Neural cell (in vitro differentiated cells): ENCODE measurements around the gene TAF7L. TPM values are rescaled to one million over a fixed set of nuclear protein-coding genes. Genes with fewer than 3 reads are reported as not detected.

Experiments used
- H2AFZ ChIP-seq: fragments of 200-600, 300-800 bp; sonication (generic), shearing (Covaris generic); 2 replicates; pipeline ENCODE4 v1.6.0; 2014; ENCODE audit warnings: low read depth, mild to moderate bottlenecking, antibody characterized with exemption, low read length, moderate library complexity
- H3F3A ChIP-seq: fragments of 200-600 bp; shearing (Covaris generic); 2 replicates; pipeline ENCODE4 v1.6.1; 2016; ENCODE audit warnings: mild to moderate bottlenecking, moderate library complexity, mixed read lengths, antibody characterized with exemption, low read length; ENCODE audit not compliant: insufficient read depth, poor library complexity, severe bottlenecking
- H3K27ac ChIP-seq: fragments of 200-600, 300-800 bp; sonication (generic), shearing (Covaris generic); 2 replicates; pipeline ENCODE4 v1.5.1; 2014; ENCODE audit warnings: mild to moderate bottlenecking, low read length, moderate library complexity
- H3K27me3 ChIP-seq: fragments of 300-800, 200-600 bp; sonication (generic), shearing (Covaris generic); 2 replicates; pipeline ENCODE4 v1.6.0; 2014; ENCODE audit warnings: mild to moderate bottlenecking, low read depth, low read length, moderate library complexity; ENCODE audit not compliant: insufficient read depth
- H3K36me3 ChIP-seq: fragments of 300-800, 200-600 bp; sonication (generic), shearing (Covaris generic); 2 replicates; pipeline ENCODE4 v1.5.1; 2014; ENCODE audit warnings: mild to moderate bottlenecking, antibody characterized with exemption, low read length, moderate library complexity; ENCODE audit not compliant: insufficient read depth
- H3K4me2 ChIP-seq: fragments of 300-800, 200-600 bp; sonication (generic), shearing (Covaris generic); 2 replicates; pipeline ENCODE4 v1.6.0; 2014; ENCODE audit warnings: mild to moderate bottlenecking, low read length
- H3K4me3 ChIP-seq: fragments of 300-800, 200-600 bp; sonication (generic), shearing (Covaris generic); 2 replicates; pipeline ENCODE4 v1.5.1; 2014; ENCODE audit warnings: mild to moderate bottlenecking, low read length, moderate library complexity
- H3K79me2 ChIP-seq: fragments of 200-600 bp; shearing (Covaris generic); replicated peaks from 2 replicates; pipeline ENCODE4 v1.6.0; 2014; ENCODE audit warnings: mild to moderate bottlenecking, low read length, moderate library complexity; ENCODE audit not compliant: insufficient read depth
- H3K9ac ChIP-seq: fragments of 300-800, 200-600 bp; sonication (generic), shearing (Covaris generic); 2 replicates; pipeline ENCODE4 v1.6.1; 2016; ENCODE audit warnings: mild to moderate bottlenecking, low read length, mixed read lengths
- H3K9me2 ChIP-seq: fragments of 200-600 bp; shearing (Covaris generic); 2 replicates; pipeline ENCODE4 v1.6.1; 2016; ENCODE audit warnings: mild to moderate bottlenecking, low read length, mixed read lengths; ENCODE audit not compliant: insufficient read depth
- H3K9me3 ChIP-seq: fragments of 200-600, 300-800 bp; sonication (generic), shearing (Covaris generic); 2 replicates; pipeline ENCODE4 v1.6.1; 2016; ENCODE audit warnings: mild to moderate bottlenecking, mixed run types, low read length, moderate library complexity, mixed read lengths
- H4K20me1 ChIP-seq: fragments of 200-600 bp; shearing (Covaris generic); 2 replicates; pipeline ENCODE4 v1.6.1; 2016; ENCODE audit warnings: mild to moderate bottlenecking, mixed run types; ENCODE audit not compliant: insufficient read depth
- CTCF ChIP-seq: fragments of 450-650 bp; IDR thresholded peaks from 2 replicates; pipeline ENCODE4 v1.5.1; 2014; ENCODE audit warnings: antibody characterized with exemption, mild to moderate bottlenecking, moderate library complexity; ENCODE audit not compliant: poor library complexity, severe bottlenecking
- EP300 ChIP-seq: fragments of 450-650 bp; conservative IDR thresholded peaks from 2 replicates; pipeline ENCODE4 v1.6.1; 2014; ENCODE audit warnings: antibody characterized with exemption, mild to moderate bottlenecking, moderate library complexity; ENCODE audit not compliant: poor library complexity, severe bottlenecking
- EZH2 ChIP-seq: fragments of 200-600, 300-800 bp; shearing (Covaris generic), sonication (generic); IDR thresholded peaks from 2 replicates; pipeline ENCODE4 v1.6.1; 2014; ENCODE audit warnings: antibody characterized with exemption, low read length, borderline replicate concordance, mild to moderate bottlenecking; ENCODE audit not compliant: insufficient read depth, poor library complexity, severe bottlenecking
- MXI1 ChIP-seq: fragments of 450-650 bp; conservative IDR thresholded peaks from 2 replicates; pipeline ENCODE4 v1.6.1; 2014; ENCODE audit warnings: antibody characterized with exemption, mild to moderate bottlenecking; ENCODE audit not compliant: poor library complexity, severe bottlenecking
- POLR2AphosphoS5 ChIP-seq: IDR thresholded peaks from 2 replicates; pipeline ENCODE4 v1.6.1; 2012
- RAD21 ChIP-seq: fragments of 450-650 bp; conservative IDR thresholded peaks from 2 replicates; pipeline ENCODE4 v1.6.1; 2014; ENCODE audit warnings: antibody characterized with exemption, mild to moderate bottlenecking, moderate library complexity
- REST ChIP-seq: IDR thresholded peaks from 2 replicates; pipeline ENCODE4 v1.6.1; 2012; ENCODE audit warnings: borderline replicate concordance
- SMC3 ChIP-seq: fragments of 450-650 bp; conservative IDR thresholded peaks from 2 replicates; pipeline ENCODE4 v1.6.1; 2014; ENCODE audit warnings: antibody characterized with exemption, mild to moderate bottlenecking, moderate library complexity; ENCODE audit not compliant: poor library complexity
- TAF1 ChIP-seq: IDR thresholded peaks from 2 replicates; pipeline ENCODE4 v1.6.1; 2012; ENCODE audit warnings: low read depth
- polyA plus RNA-seq: library from polyadenylated mRNA; depleted of rRNA; stranded (reverse); fragments of >200 nt; gene quantifications from 2 replicates; pipeline ENCODE4 v1.2.3, GENCODE V29; 2014

Gene TAF7L
- polyA plus RNA-seq, 1 donor from 2014 or later: 0.59 TPM

- Histone ChIP-seq H4K20me1 (no peaks in the 10 kb centered on the region), H3K9me3 (no peaks in the 10 kb centered on the region), H3F3A (no peaks in the 10 kb centered on the region), H3K4me3 (no peak overlapping the region), H3K27me3 (no peaks in the 10 kb centered on the region), H3K36me3 (no peaks in the 10 kb centered on the region), H3K4me2 (no peak overlapping the region), H2AFZ (no peak overlapping the region), H3K9me2 (no peaks in the 10 kb centered on the region), H3K79me2 (no peaks in the 10 kb centered on the region), H3K9ac (no peak overlapping the region), H3K27ac (no peak overlapping the region)
- no peak for TF ChIP-seq TAF1
- no peak for TF ChIP-seq POLR2AphosphoS5
- TF ChIP-seq SMC3: no peak
- no peak for TF ChIP-seq EZH2
- no peak for TF ChIP-seq EP300
- TF ChIP-seq REST: no peak
- TF ChIP-seq RAD21: no peak
- TF ChIP-seq MXI1: no peak
- no peak for TF ChIP-seq CTCF
These were observed 60.1 kb downstream of the TAF7L start for GRCh38 chrX:101231080-101231479.

GRCh38 chrX:101230636-101231035 is 60.5 kb downstream of the TAF7L start:
- Histone ChIP-seq H3K9me3 (no peaks in the 10 kb centered on the region), H4K20me1 (no peaks in the 10 kb centered on the region), H3K27me3 (no peaks in the 10 kb centered on the region), H3K9ac (no peak overlapping the region), H3K36me3 (no peaks in the 10 kb centered on the region), H3K4me3 (no peak overlapping the region), H3F3A (no peaks in the 10 kb centered on the region), H3K9me2 (no peaks in the 10 kb centered on the region), H3K4me2 (no peak overlapping the region), H2AFZ (no peak overlapping the region), H3K27ac (no peak overlapping the region), H3K79me2 (no peaks in the 10 kb centered on the region)
- no peak for TF ChIP-seq SMC3

GRCh38 chrX:101229170-101229569 is 62.0 kb downstream of the TAF7L start:
- Histone ChIP-seq H3K27ac (no peak overlapping the region), H2AFZ (no peak overlapping the region), H3F3A (no peaks in the 10 kb centered on the region), H3K4me3 (no peak overlapping the region), H3K27me3 (no peaks in the 10 kb centered on the region), H3K9ac (no peak overlapping the region), H3K4me2 (no peak overlapping the region), H3K36me3 (no peaks in the 10 kb centered on the region), H4K20me1 (no peaks in the 10 kb centered on the region), H3K9me2 (no peaks in the 10 kb centered on the region), H3K79me2 (no peaks in the 10 kb centered on the region), H3K9me3 (no peaks in the 10 kb centered on the region)
- TF ChIP-seq SMC3: no peak
